ENCODE data around the gene KRT77. TPM values are rescaled to one million over a fixed set of nuclear protein-coding genes. Genes with fewer than 3 reads are reported as not detected.

Gene KRT77
- total RNA-seq, 1 experiment from 2014 or later = not detected

GRCh38 chr12:52641468-52641867 is 61.9 kb downstream of the KRT77 start:
- TF ChIP-seq EZH2phosphoT487 (IDR thresholded peaks at IDR 0.05; ENCODE audit: borderline replicate concordance, low read length) = no peak

More at GRCh38 chr12:52641468-52641867, 61.9 kb downstream of the KRT77 start:
- H3K36me3 ChIP-seq (ENCODE audit: low read depth, low read length) = no peaks in the 10 kb centered on the region
- H3K9me3 ChIP-seq (ENCODE audit: low read length) = no peaks in the 10 kb centered on the region
- BruUV-seq (replicated peaks) = no TSS peak
- ATAC-seq (no peak), DNase-seq (no peak)
- CTCF ChIA-PET = no interaction called here
- no peak overlapping the region for H2AFZ ChIP-seq (ENCODE audit: low read length)
- H3K4me3 ChIP-seq (ENCODE audit: low read length) = no peak overlapping the region
- H3K9ac ChIP-seq (ENCODE audit: low read length) = no peak overlapping the region
- POLR2A ChIA-PET (ENCODE audit: unreplicated experiment) = no interaction called here
- no peaks in the 10 kb centered on the region for H3K4me1 ChIP-seq (ENCODE audit: insufficient read depth, low read length)
- H3K4me2 ChIP-seq (ENCODE audit: low read length) = no peak overlapping the region
- H3K9me2 ChIP-seq (replicated peaks; ENCODE audit: low read length) = no peaks in the 10 kb centered on the region
- no peak overlapping the region for H3K27ac ChIP-seq (ENCODE audit: low read length)
- intact Hi-C loops (cut with micrococcal nuclease) = no loop called here
- H3K27me3 ChIP-seq (ENCODE audit: low read length) = peaks cover 58% of the 10 kb centered on the region
- H3F3A ChIP-seq (ENCODE audit: low read length, unreplicated experiment) = no peaks in the 10 kb centered on the region
- H3K79me2 ChIP-seq (ENCODE audit: low read length) = no peaks in the 10 kb centered on the region
- no peaks in the 10 kb centered on the region for H4K20me1 ChIP-seq (ENCODE audit: low read length)

Other genes starting within 250 kb of the KRT77 start
- not detected in 2 replicates for gene KRT6C, start 229.7 kb downstream of the KRT77 start, total RNA-seq (2014; rRNA removed)
- gene KRT6A, start 210.3 kb downstream of the KRT77 start, total RNA-seq (2014; rRNA removed) = 46.3 and 61.2 TPM in 2 replicates
- gene KRT5, start 183.1 kb downstream of the KRT77 start, total RNA-seq (2014; rRNA removed) = not detected in 2 replicates
- gene KRT71, start 150.4 kb downstream of the KRT77 start, total RNA-seq (2014; rRNA removed) = not detected in 2 replicates
- not detected in 2 replicates for gene KRT74, start 129.7 kb downstream of the KRT77 start, total RNA-seq (2014; rRNA removed)
- not detected in 2 replicates for gene KRT72, start 102.1 kb downstream of the KRT77 start, total RNA-seq (2014; rRNA removed)
- not detected in 2 replicates for gene KRT73, start 85.0 kb downstream of the KRT77 start, total RNA-seq (2014; rRNA removed)
- 0.23 TPM in 1 of 2 replicates, not detected in the other for gene KRT2, start 51.3 kb downstream of the KRT77 start, total RNA-seq (2014; rRNA removed)
- gene KRT1, start 23.1 kb downstream of the KRT77 start, total RNA-seq (2014; rRNA removed) = not detected in 2 replicates
- not detected in 2 replicates for gene KRT76, start 73.8 kb upstream of the KRT77 start, total RNA-seq (2014; rRNA removed)
- gene KRT3, start 92.6 kb upstream of the KRT77 start, total RNA-seq (2014; rRNA removed) = 0.17 and 0.33 TPM in 2 replicates
- gene KRT4, start 110.6 kb upstream of the KRT77 start, total RNA-seq (2014; rRNA removed) = 20.7 and 23.0 TPM in 2 replicates
- gene KRT79, start 130.8 kb upstream of the KRT77 start, total RNA-seq (2014; rRNA removed) = 0.46 TPM in 1 of 2 replicates, not detected in the other
- 0.12 and 0.15 TPM in 2 replicates for gene KRT78, start 145.5 kb upstream of the KRT77 start, total RNA-seq (2014; rRNA removed)
- gene KRT8, start 201.6 kb upstream of the KRT77 start, total RNA-seq (2014; rRNA removed) = 719 and 1,028 TPM in 2 replicates
- 1,461 and 1,545 TPM in 2 replicates for gene KRT18, start 245.6 kb upstream of the KRT77 start, total RNA-seq (2014; rRNA removed)

Measured in PC-3 (cell line).